ENCODE measurements around the gene DNAH1.

GRCh38 chr3:52279596-52279995, 36.5 kb upstream of the DNAH1 start:
- TF ChIP-seq POLR2A (IDR thresholded peaks at IDR 0.05) (no peak), CTCF (IDR thresholded peaks at IDR 0.05 in 8 of 11, conservative IDR thresholded peaks at IDR 0.05 in 3 of 11) (no peak)
